Neural cell (in vitro differentiated cells): ENCODE results near the gene SNAPC2. TPM values are rescaled to one million over a fixed set of nuclear protein-coding genes. Genes with fewer than 3 reads are reported as not detected.
A peak's percentile ranks its signal among the peaks of the same experiment; 100 is the strongest.

Source experiments
- H2AFZ ChIP-seq: fragments of 200-600, 300-800 bp; sonication (generic), shearing (Covaris generic); 2 replicates; pipeline ENCODE4 v1.6.0; 2014; ENCODE audit warnings: low read depth, mild to moderate bottlenecking, antibody characterized with exemption, low read length, moderate library complexity
- H3F3A ChIP-seq: fragments of 200-600 bp; shearing (Covaris generic); 2 replicates; pipeline ENCODE4 v1.6.1; 2016; ENCODE audit warnings: mild to moderate bottlenecking, moderate library complexity, mixed read lengths, antibody characterized with exemption, low read length; ENCODE audit not compliant: insufficient read depth, poor library complexity, severe bottlenecking
- H3K27ac ChIP-seq: fragments of 200-600, 300-800 bp; sonication (generic), shearing (Covaris generic); 2 replicates; pipeline ENCODE4 v1.5.1; 2014; ENCODE audit warnings: mild to moderate bottlenecking, low read length, moderate library complexity
- H3K27me3 ChIP-seq: fragments of 300-800, 200-600 bp; sonication (generic), shearing (Covaris generic); 2 replicates; pipeline ENCODE4 v1.6.0; 2014; ENCODE audit warnings: mild to moderate bottlenecking, low read depth, low read length, moderate library complexity; ENCODE audit not compliant: insufficient read depth
- H3K36me3 ChIP-seq: fragments of 300-800, 200-600 bp; sonication (generic), shearing (Covaris generic); 2 replicates; pipeline ENCODE4 v1.5.1; 2014; ENCODE audit warnings: mild to moderate bottlenecking, antibody characterized with exemption, low read length, moderate library complexity; ENCODE audit not compliant: insufficient read depth
- H3K4me2 ChIP-seq: fragments of 300-800, 200-600 bp; sonication (generic), shearing (Covaris generic); 2 replicates; pipeline ENCODE4 v1.6.0; 2014; ENCODE audit warnings: mild to moderate bottlenecking, low read length
- H3K4me3 ChIP-seq: fragments of 300-800, 200-600 bp; sonication (generic), shearing (Covaris generic); 2 replicates; pipeline ENCODE4 v1.5.1; 2014; ENCODE audit warnings: mild to moderate bottlenecking, low read length, moderate library complexity
- H3K79me2 ChIP-seq: fragments of 200-600 bp; shearing (Covaris generic); replicated peaks from 2 replicates; pipeline ENCODE4 v1.6.0; 2014; ENCODE audit warnings: mild to moderate bottlenecking, low read length, moderate library complexity; ENCODE audit not compliant: insufficient read depth
- H3K9ac ChIP-seq: fragments of 300-800, 200-600 bp; sonication (generic), shearing (Covaris generic); 2 replicates; pipeline ENCODE4 v1.6.1; 2016; ENCODE audit warnings: mild to moderate bottlenecking, low read length, mixed read lengths
- H3K9me2 ChIP-seq: fragments of 200-600 bp; shearing (Covaris generic); 2 replicates; pipeline ENCODE4 v1.6.1; 2016; ENCODE audit warnings: mild to moderate bottlenecking, low read length, mixed read lengths; ENCODE audit not compliant: insufficient read depth
- H3K9me3 ChIP-seq: fragments of 200-600, 300-800 bp; sonication (generic), shearing (Covaris generic); 2 replicates; pipeline ENCODE4 v1.6.1; 2016; ENCODE audit warnings: mild to moderate bottlenecking, mixed run types, low read length, moderate library complexity, mixed read lengths
- H4K20me1 ChIP-seq: fragments of 200-600 bp; shearing (Covaris generic); 2 replicates; pipeline ENCODE4 v1.6.1; 2016; ENCODE audit warnings: mild to moderate bottlenecking, mixed run types; ENCODE audit not compliant: insufficient read depth
- EP300 ChIP-seq: fragments of 450-650 bp; conservative IDR thresholded peaks from 2 replicates; pipeline ENCODE4 v1.6.1; 2014; ENCODE audit warnings: antibody characterized with exemption, mild to moderate bottlenecking, moderate library complexity; ENCODE audit not compliant: poor library complexity, severe bottlenecking
- EZH2 ChIP-seq: fragments of 200-600, 300-800 bp; shearing (Covaris generic), sonication (generic); IDR thresholded peaks from 2 replicates; pipeline ENCODE4 v1.6.1; 2014; ENCODE audit warnings: antibody characterized with exemption, low read length, borderline replicate concordance, mild to moderate bottlenecking; ENCODE audit not compliant: insufficient read depth, poor library complexity, severe bottlenecking
- MXI1 ChIP-seq: fragments of 450-650 bp; conservative IDR thresholded peaks from 2 replicates; pipeline ENCODE4 v1.6.1; 2014; ENCODE audit warnings: antibody characterized with exemption, mild to moderate bottlenecking; ENCODE audit not compliant: poor library complexity, severe bottlenecking
- POLR2AphosphoS5 ChIP-seq: IDR thresholded peaks from 2 replicates; pipeline ENCODE4 v1.6.1; 2012
- RAD21 ChIP-seq: fragments of 450-650 bp; conservative IDR thresholded peaks from 2 replicates; pipeline ENCODE4 v1.6.1; 2014; ENCODE audit warnings: antibody characterized with exemption, mild to moderate bottlenecking, moderate library complexity
- SMC3 ChIP-seq: fragments of 450-650 bp; conservative IDR thresholded peaks from 2 replicates; pipeline ENCODE4 v1.6.1; 2014; ENCODE audit warnings: antibody characterized with exemption, mild to moderate bottlenecking, moderate library complexity; ENCODE audit not compliant: poor library complexity
- TAF1 ChIP-seq: IDR thresholded peaks from 2 replicates; pipeline ENCODE4 v1.6.1; 2012; ENCODE audit warnings: low read depth
- polyA plus RNA-seq: library from polyadenylated mRNA; depleted of rRNA; stranded (reverse); fragments of >200 nt; gene quantifications from 2 replicates; pipeline ENCODE4 v1.2.3, GENCODE V29; 2014
- TF ChIP-seq, protein P1 (sequence below): fragments of 450-650 bp; IDR thresholded peaks from 2 replicates; pipeline ENCODE4 v1.5.1; 2014; ENCODE audit warnings: antibody characterized with exemption, mild to moderate bottlenecking, moderate library complexity; ENCODE audit not compliant: poor library complexity, severe bottlenecking
- TF ChIP-seq, protein P2 (sequence below): IDR thresholded peaks from 2 replicates; pipeline ENCODE4 v1.6.1; 2012; ENCODE audit warnings: borderline replicate concordance

SNAPC2 gene
- polyA plus RNA-seq, 1 donor from 2014 or later, result 12.8 TPM

GRCh38 chr19:7873304-7874075 is 46.6 kb upstream of the SNAPC2 start:
- H3K36me3 ChIP-seq, result no peaks in the 10 kb centered on the region
- no peaks in the 10 kb centered on the region for H4K20me1 ChIP-seq
- peaks cover 6% of the 10 kb centered on the region for H3F3A ChIP-seq
- H3K4me3 ChIP-seq, result peak overlapping the region; percentile 92
- H3K27ac ChIP-seq, result peak overlapping the region; percentile 86
- peak overlapping the region; percentile 45 for H2AFZ ChIP-seq
- H3K79me2 ChIP-seq, result peaks cover 13% of the 10 kb centered on the region
- peak overlapping the region; percentile 98 for H3K9ac ChIP-seq
- no peaks in the 10 kb centered on the region for H3K27me3 ChIP-seq
- no peaks in the 10 kb centered on the region for H3K9me2 ChIP-seq
- H3K9me3 ChIP-seq, result no peaks in the 10 kb centered on the region
- peak overlapping the region; percentile 88 for H3K4me2 ChIP-seq
- no peak for TF ChIP-seq EZH2

- Histone ChIP-seq H3K27me3 (no peaks in the 10 kb centered on the region), H3K4me2 (peak within 1 kb of the TSS; percentile 88), H3K9me3 (no peaks in the 10 kb centered on the region), H3K9ac (peak within 1 kb of the TSS; percentile 98), H4K20me1 (no peaks in the 10 kb centered on the region), H3K27ac (peak within 1 kb of the TSS; percentile 86), H3F3A (peaks cover 6% of the 10 kb centered on the region), H3K9me2 (no peaks in the 10 kb centered on the region), H2AFZ (peak within 1 kb of the TSS; percentile 75), H3K79me2 (peaks cover 13% of the 10 kb centered on the region), H3K4me3 (peak within 1 kb of the TSS; percentile 92), H3K36me3 (no peaks in the 10 kb centered on the region)
- TF ChIP-seq EP300, result peak; percentile 61
- TF ChIP-seq, protein P1, sequence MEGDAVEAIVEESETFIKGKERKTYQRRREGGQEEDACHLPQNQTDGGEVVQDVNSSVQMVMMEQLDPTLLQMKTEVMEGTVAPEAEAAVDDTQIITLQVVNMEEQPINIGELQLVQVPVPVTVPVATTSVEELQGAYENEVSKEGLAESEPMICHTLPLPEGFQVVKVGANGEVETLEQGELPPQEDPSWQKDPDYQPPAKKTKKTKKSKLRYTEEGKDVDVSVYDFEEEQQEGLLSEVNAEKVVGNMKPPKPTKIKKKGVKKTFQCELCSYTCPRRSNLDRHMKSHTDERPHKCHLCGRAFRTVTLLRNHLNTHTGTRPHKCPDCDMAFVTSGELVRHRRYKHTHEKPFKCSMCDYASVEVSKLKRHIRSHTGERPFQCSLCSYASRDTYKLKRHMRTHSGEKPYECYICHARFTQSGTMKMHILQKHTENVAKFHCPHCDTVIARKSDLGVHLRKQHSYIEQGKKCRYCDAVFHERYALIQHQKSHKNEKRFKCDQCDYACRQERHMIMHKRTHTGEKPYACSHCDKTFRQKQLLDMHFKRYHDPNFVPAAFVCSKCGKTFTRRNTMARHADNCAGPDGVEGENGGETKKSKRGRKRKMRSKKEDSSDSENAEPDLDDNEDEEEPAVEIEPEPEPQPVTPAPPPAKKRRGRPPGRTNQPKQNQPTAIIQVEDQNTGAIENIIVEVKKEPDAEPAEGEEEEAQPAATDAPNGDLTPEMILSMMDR, result peak; percentile 49
- no peak for TF ChIP-seq EZH2
- no peak for TF ChIP-seq RAD21
- peak; percentile 27 for TF ChIP-seq SMC3
- no peak for TF ChIP-seq TAF1
- peak; percentile 44 for TF ChIP-seq MXI1
- peak; percentile 72 for TF ChIP-seq POLR2AphosphoS5
- TF ChIP-seq, protein P2, sequence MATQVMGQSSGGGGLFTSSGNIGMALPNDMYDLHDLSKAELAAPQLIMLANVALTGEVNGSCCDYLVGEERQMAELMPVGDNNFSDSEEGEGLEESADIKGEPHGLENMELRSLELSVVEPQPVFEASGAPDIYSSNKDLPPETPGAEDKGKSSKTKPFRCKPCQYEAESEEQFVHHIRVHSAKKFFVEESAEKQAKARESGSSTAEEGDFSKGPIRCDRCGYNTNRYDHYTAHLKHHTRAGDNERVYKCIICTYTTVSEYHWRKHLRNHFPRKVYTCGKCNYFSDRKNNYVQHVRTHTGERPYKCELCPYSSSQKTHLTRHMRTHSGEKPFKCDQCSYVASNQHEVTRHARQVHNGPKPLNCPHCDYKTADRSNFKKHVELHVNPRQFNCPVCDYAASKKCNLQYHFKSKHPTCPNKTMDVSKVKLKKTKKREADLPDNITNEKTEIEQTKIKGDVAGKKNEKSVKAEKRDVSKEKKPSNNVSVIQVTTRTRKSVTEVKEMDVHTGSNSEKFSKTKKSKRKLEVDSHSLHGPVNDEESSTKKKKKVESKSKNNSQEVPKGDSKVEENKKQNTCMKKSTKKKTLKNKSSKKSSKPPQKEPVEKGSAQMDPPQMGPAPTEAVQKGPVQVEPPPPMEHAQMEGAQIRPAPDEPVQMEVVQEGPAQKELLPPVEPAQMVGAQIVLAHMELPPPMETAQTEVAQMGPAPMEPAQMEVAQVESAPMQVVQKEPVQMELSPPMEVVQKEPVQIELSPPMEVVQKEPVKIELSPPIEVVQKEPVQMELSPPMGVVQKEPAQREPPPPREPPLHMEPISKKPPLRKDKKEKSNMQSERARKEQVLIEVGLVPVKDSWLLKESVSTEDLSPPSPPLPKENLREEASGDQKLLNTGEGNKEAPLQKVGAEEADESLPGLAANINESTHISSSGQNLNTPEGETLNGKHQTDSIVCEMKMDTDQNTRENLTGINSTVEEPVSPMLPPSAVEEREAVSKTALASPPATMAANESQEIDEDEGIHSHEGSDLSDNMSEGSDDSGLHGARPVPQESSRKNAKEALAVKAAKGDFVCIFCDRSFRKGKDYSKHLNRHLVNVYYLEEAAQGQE, result peak; percentile 61
These were observed 45.9 kb upstream of the SNAPC2 start, which contains the start of gene PRR36 for GRCh38 chr19:7874076-7874896. Gene PRR36, minus strand, starts transcription at chr19:7874390. Its CDS starts 701 bp downstream, at chr19:7873689.
